Activated CD4-positive, alpha-beta T cell treated with anti-CD3 and anti-CD28 coated beads, Interleukin-2, amount 10 ng/mL, durations not matched to agents 24 days and 14 days (primary cell): Measurements from ENCODE around the gene PITHD1. TPM values are rescaled to one million over a fixed set of nuclear protein-coding genes. Genes with fewer than 3 reads are reported as not detected.

Source experiments
- total RNA-seq: library from RNA; stranded (reverse); gene quantifications from 2 replicates; pipeline ENCODE4 v1.2.3, GENCODE V29; 2022

PITHD1 gene
- total RNA-seq, 1 donor from 2014 or later, result 83.0 TPM

Other genes with a start within 250 kb of the PITHD1 start
- 30.4 and 33.7 TPM in 2 replicates for gene E2F2, start 247.2 kb upstream of the PITHD1 start, total RNA-seq
- gene ID3, start 218.9 kb upstream of the PITHD1 start, total RNA-seq, result 21.2 and 23.5 TPM in 2 replicates
- 1,147 and 1,194 TPM in 2 replicates for gene RPL11, start 86.6 kb upstream of the PITHD1 start, total RNA-seq
- 51.9 and 54.3 TPM in 2 replicates for gene ELOA, start 34.9 kb upstream of the PITHD1 start, total RNA-seq
- 86.2 and 92.4 TPM in 2 replicates for gene LYPLA2, start 12.7 kb downstream of the PITHD1 start, total RNA-seq
- 66.3 and 73.5 TPM in 2 replicates for gene GALE, start 22.3 kb downstream of the PITHD1 start, total RNA-seq
- gene HMGCL, start 47.0 kb downstream of the PITHD1 start, total RNA-seq, result 20.4 and 20.7 TPM in 2 replicates
- gene FUCA1, start 89.9 kb downstream of the PITHD1 start, total RNA-seq, result 3.4 and 3.5 TPM in 2 replicates
- 0.02 TPM in 1 of 2 replicates, not detected in the other for gene CNR2, start 134.9 kb downstream of the PITHD1 start, total RNA-seq
- gene PNRC2, start 181.4 kb downstream of the PITHD1 start, total RNA-seq, result 140 TPM in 2 replicates
- 236 and 247 TPM in 2 replicates for gene SRSF10, start 201.9 kb downstream of the PITHD1 start, total RNA-seq